ENCODE measurements around the gene IL22RA1.

IL22RA1 gene

GRCh38 chr1:24095140-24095859 is 47.6 kb downstream of the IL22RA1 start:
- no peak for DNase-seq

GRCh38 chr1:24094554-24094953 is 48.4 kb downstream of the IL22RA1 start:
- no peak for DNase-seq

GRCh38 chr1:24093732-24094131 is 49.2 kb downstream of the IL22RA1 start:
- no peak for DNase-seq

- no peak for DNase-seq
Observed at GRCh38 chr1:24092979-24093378, 50.0 kb downstream of the IL22RA1 start.

- no peak for DNase-seq
Observed at GRCh38 chr1:24091971-24092482, 50.9 kb downstream of the IL22RA1 start.

GRCh38 chr1:24090736-24091135 is 52.2 kb downstream of the IL22RA1 start:
- no peak for DNase-seq

GRCh38 chr1:24089743-24090555 is 53.0 kb downstream of the IL22RA1 start:
- no peak for DNase-seq

- DNase-seq = no peak
Observed at GRCh38 chr1:24089027-24089742, 53.8 kb downstream of the IL22RA1 start.

GRCh38 chr1:24086466-24086865 is 56.5 kb downstream of the IL22RA1 start:
- no peak for DNase-seq

GRCh38 chr1:24085546-24085945 is 57.4 kb downstream of the IL22RA1 start:
- no peak for DNase-seq

- DNase-seq = no peak
Observed at GRCh38 chr1:24085007-24085406, 57.9 kb downstream of the IL22RA1 start.

- no peak for DNase-seq
Observed at GRCh38 chr1:24084050-24084449, 58.9 kb downstream of the IL22RA1 start.

- DNase-seq = no peak
Observed at GRCh38 chr1:24082372-24082771, 60.6 kb downstream of the IL22RA1 start.

- DNase-seq = no peak
Observed at GRCh38 chr1:24081190-24081589, 61.8 kb downstream of the IL22RA1 start.

GRCh38 chr1:24080131-24080530 is 62.8 kb downstream of the IL22RA1 start:
- DNase-seq = no peak

GRCh38 chr1:24077278-24077978 is 65.5 kb downstream of the IL22RA1 start:
- DNase-seq = no peak

GRCh38 chr1:24075946-24076345 is 67.0 kb downstream of the IL22RA1 start:
- no peak for DNase-seq

GRCh38 chr1:24075590-24075854 is 67.4 kb downstream of the IL22RA1 start:
- no peak for DNase-seq

- no peak for DNase-seq
Observed at GRCh38 chr1:24074817-24075589, 67.9 kb downstream of the IL22RA1 start.

GRCh38 chr1:24074196-24074595 is 68.7 kb downstream of the IL22RA1 start:
- DNase-seq = no peak

GRCh38 chr1:24071941-24072340 is 71.0 kb downstream of the IL22RA1 start:
- DNase-seq = no peak

GRCh38 chr1:24070821-24071393 is 72.0 kb downstream of the IL22RA1 start:
- DNase-seq = no peak
